ENCODE results near the gene HAVCR1.

DNA sequence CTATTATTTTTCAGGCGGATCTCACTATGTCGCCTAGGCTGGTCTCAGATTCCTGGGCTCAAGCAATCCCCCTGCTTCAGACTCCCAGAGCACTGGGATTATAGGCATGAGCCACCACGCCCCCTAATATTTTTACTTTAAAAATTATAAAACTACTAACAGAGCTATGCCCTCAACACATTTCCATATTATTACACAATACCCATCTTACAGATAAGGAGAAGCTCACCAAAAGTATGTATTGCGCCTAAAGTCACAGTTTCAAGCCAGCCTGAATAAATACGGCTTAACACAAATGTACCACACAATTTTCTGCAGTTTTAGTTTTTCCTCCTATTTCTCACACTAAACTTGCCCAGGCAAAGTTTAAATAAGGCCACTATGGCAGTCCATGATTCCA, 9.9 kb upstream of the HAVCR1 start:
- TF ChIP-seq, protein P1, sequence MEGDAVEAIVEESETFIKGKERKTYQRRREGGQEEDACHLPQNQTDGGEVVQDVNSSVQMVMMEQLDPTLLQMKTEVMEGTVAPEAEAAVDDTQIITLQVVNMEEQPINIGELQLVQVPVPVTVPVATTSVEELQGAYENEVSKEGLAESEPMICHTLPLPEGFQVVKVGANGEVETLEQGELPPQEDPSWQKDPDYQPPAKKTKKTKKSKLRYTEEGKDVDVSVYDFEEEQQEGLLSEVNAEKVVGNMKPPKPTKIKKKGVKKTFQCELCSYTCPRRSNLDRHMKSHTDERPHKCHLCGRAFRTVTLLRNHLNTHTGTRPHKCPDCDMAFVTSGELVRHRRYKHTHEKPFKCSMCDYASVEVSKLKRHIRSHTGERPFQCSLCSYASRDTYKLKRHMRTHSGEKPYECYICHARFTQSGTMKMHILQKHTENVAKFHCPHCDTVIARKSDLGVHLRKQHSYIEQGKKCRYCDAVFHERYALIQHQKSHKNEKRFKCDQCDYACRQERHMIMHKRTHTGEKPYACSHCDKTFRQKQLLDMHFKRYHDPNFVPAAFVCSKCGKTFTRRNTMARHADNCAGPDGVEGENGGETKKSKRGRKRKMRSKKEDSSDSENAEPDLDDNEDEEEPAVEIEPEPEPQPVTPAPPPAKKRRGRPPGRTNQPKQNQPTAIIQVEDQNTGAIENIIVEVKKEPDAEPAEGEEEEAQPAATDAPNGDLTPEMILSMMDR (IDR thresholded peaks at IDR 0.05) = no peak
- TF ChIP-seq POLR2AphosphoS5 (IDR thresholded peaks at IDR 0.05; ENCODE audit: low read depth, low read length) (no peak), SIN3A (IDR thresholded peaks at IDR 0.05; ENCODE audit: borderline replicate concordance, insufficient read depth, low read depth, low read length) (no peak), TCF7L2 (IDR thresholded peaks at IDR 0.05; ENCODE audit: low read depth, low read length) (no peak)
- TF ChIP-seq, protein P2, sequence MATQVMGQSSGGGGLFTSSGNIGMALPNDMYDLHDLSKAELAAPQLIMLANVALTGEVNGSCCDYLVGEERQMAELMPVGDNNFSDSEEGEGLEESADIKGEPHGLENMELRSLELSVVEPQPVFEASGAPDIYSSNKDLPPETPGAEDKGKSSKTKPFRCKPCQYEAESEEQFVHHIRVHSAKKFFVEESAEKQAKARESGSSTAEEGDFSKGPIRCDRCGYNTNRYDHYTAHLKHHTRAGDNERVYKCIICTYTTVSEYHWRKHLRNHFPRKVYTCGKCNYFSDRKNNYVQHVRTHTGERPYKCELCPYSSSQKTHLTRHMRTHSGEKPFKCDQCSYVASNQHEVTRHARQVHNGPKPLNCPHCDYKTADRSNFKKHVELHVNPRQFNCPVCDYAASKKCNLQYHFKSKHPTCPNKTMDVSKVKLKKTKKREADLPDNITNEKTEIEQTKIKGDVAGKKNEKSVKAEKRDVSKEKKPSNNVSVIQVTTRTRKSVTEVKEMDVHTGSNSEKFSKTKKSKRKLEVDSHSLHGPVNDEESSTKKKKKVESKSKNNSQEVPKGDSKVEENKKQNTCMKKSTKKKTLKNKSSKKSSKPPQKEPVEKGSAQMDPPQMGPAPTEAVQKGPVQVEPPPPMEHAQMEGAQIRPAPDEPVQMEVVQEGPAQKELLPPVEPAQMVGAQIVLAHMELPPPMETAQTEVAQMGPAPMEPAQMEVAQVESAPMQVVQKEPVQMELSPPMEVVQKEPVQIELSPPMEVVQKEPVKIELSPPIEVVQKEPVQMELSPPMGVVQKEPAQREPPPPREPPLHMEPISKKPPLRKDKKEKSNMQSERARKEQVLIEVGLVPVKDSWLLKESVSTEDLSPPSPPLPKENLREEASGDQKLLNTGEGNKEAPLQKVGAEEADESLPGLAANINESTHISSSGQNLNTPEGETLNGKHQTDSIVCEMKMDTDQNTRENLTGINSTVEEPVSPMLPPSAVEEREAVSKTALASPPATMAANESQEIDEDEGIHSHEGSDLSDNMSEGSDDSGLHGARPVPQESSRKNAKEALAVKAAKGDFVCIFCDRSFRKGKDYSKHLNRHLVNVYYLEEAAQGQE (IDR thresholded peaks at IDR 0.05; ENCODE audit: insufficient read depth in 1 of 2, low read depth in 2 of 2, low read length in 1 of 2) = no peak
